ENCODE measurements around the gene CCER1.

The CCER1 gene

GRCh38 chr12:90964616-90965015, 9.6 kb upstream of the CCER1 start:
- no peak for DNase-seq

GRCh38 chr12:90963946-90964345, 9.0 kb upstream of the CCER1 start:
- DNase-seq: no peak

DNA sequence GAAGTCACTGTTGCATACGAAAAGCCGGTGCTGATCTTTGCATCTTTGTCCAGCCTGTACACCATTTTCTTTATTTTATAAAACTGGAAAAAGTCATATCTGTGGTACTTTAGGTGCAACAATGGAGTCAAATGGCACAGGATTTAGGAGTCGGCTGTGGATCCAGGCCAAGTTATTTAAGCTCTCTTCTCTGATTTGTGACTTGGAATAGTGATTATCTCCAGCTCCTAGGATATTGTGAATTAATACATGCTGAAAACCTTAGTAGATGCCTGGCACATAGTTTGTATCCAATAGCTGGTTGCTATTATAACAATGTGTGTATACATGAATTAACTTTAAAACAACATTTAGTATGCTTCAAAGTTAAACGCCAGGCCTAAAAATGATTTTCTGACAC, 6.2 kb upstream of the CCER1 start:
- DNase-seq: no peak

DNA sequence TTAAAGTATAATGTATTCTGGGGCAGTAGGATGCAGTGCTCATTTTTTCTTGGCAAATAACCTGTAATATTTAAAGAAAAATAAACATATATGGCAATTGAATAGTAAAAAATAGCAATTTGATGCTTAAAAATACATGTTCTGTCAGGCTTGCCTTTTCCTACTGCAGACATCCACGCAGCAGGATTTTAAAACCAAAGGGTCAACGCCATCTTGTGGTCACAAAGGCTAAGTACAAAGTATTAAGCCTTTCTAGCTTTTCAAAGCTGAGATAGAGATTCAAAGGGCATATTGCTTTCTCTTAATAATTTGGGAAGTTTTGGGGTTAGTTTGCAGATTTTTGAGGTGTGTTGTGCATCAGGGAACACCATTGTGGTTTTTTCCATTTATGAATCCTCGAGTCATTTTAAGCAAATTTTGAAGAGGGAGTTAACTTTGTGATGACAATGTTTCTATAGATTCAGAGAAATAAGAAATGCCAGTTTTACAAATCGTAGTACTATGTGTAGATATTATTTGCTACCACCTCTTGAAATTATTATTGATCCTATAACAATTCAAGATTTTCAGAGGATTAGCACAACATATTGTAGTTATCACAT, 4.7 kb upstream of the CCER1 start:
- peak; percentile 68 for DNase-seq

DNA sequence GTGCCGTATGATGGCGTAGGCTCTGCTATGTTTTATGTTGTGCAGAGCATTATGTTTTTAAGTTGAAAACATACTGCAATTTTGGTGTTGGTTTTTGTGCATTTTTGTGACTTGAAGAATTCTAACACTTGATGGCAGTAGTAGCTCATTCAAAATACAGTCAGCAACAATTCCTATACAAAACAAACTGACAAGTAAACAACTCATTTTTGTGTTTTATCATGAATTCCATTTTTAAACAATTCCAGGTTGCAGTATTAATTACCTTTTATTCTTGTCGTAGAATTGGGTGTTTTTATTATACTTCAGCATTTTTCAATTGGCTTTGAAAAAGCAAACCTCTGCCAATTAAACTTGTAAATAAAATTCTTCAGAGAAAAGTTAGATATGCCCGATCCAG, 4.1 kb upstream of the CCER1 start:
- DNase-seq: peak; percentile 35

GRCh38 chr12:90958347-90958746, 3.4 kb upstream of the CCER1 start:
- DNase-seq: no peak

DNA sequence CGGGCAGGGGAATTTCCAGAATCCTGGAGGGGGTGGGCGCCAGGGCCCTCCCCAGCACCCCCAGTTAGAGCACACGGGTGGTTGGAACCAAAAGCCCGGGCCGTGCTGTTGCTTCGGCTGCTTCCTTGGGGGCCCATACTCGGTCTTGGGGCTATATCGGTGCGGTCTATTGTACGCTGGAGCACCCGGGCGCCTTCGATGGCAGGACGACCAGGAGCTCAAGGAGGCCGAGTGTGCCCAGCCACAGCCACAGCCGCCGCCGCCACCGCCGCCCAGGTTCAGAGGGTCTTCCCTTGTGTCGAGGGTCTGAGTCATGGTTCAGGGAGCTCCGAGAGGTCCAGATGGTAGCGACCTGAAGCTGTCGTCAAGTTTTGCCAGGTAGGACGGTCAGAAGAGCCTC, 548 bp downstream of the CCER1 start:
- no peak for DNase-seq

GRCh38 chr12:90953956-90954421, 987 bp downstream of the CCER1 start:
- DNase-seq: no peak

DNA sequence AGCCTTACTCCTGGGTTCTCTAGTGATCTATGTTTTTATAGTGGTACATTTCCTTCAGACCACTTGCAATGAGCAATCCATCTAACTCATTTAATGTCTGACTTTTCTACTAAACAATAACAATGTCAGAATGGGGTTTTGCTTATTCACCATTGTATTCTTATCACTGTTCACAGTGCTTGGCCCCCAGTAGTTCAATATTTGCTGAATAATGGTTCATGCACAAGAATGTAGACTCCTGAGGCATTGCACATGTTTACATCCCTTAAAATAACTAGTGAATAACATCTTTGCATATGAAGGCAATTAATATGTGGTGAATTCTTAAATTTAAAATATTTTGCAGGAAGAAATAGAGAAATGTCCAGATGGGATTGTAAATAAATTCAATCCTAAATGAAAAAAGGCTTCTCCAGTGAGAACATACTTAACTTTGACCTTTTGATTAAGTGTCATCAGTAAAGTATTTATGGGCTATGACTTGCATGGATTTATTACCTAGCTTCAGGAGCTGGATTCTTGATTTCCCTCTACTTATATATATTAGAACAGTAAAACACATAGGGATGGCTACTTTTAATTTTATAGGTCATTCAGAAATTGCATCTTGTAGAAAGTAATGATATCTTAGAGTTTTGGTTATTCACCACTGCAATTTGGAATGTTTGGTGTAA, 3.4 kb downstream of the CCER1 start:
- DNase-seq: no peak

GRCh38 chr12:90947869-90948268, 7.1 kb downstream of the CCER1 start:
- DNase-seq: no peak

- DNase-seq: peak; percentile 1
Measured at GRCh38 chr12:90945070-90945649, 9.8 kb downstream of the CCER1 start.

DNA sequence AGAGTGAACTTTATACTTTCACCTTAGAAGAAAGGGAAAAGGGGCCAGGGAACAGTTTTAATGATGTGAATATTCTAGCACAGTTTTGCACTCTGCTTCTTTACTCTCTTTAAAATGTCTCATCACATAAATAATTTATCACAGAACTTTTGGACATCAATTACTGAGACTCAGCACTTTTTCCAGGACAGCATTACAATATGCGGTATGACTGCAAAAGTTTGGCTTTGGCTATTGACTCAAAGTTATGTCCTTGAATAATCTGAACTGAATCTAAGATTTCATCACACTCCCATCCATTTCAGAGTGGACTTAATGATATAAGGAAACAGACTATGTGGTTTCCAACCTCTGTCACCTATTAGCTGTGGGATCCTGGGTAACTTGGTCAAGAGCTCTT, 11.7 kb downstream of the CCER1 start:
- no peak for DNase-seq

GRCh38 chr12:90940872-90941499, 14.0 kb downstream of the CCER1 start:
- no peak for DNase-seq

- no peak for DNase-seq
Measured at GRCh38 chr12:90939382-90939781, 15.6 kb downstream of the CCER1 start.

- no peak for DNase-seq
Measured at GRCh38 chr12:90938451-90938850, 16.5 kb downstream of the CCER1 start.

GRCh38 chr12:90937651-90938050, 17.3 kb downstream of the CCER1 start:
- DNase-seq: no peak

- DNase-seq: no peak
Measured at GRCh38 chr12:90936230-90937005, 18.6 kb downstream of the CCER1 start.

DNA sequence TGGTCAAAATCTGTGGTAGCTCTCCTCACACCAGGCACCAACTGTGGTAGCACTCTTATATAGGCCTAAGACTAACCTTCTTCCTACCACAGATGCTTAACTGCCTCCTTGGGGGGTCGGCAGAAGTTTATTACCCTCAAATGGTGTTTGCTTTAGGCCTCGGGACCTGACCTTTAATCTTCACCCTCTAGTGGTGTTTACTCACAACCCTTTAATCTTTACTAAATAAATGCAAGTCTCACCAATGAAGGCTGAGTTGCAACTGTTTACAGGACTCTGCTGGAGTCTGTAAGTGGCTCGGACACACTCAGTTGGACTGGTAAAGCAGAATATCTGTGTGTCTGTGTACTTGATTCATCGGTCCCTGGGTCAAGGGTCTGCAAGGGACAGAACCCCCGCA, 29.4 kb downstream of the CCER1 start:
- no peak for DNase-seq

DNA sequence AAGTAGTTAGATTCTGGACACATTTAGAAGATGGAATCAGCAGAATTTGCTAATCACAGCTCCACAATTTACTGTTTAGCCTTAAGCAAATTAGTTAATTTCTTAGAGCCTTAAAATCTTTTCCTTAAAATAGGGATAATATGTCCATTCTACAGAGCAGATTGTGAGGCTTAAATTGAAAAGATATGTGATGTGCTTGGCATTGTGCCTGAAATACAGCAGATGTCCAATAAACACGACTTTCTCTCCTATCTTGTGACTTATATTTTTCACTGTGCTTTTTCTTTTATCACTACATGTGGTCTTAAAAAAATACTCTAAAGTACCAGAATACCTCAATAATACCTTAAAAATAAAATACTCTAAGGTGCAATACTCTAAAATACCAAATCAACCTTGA, 30.6 kb downstream of the CCER1 start:
- no peak for DNase-seq

- DNase-seq: no peak
Measured at GRCh38 chr12:90922145-90922627, 32.8 kb downstream of the CCER1 start.

DNA sequence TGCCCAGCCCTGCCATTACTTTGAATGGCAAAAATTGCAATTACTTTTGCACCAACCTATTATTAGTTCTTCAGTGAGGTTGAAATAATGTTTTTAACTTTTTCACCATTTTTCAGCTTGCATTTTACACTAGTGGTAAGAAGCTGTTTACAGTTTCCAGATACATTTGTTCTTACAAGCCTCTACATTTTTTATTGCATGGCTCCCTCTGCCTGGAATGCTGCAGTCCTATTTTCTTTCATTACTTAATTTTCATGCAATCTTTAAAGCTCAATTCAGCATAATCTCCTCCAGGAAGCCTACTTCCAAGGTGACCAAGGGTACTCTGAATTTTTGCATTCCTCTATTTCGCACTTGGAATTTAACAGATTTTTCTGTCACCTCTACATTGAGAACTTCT, 33.4 kb downstream of the CCER1 start:
- DNase-seq: no peak

DNA sequence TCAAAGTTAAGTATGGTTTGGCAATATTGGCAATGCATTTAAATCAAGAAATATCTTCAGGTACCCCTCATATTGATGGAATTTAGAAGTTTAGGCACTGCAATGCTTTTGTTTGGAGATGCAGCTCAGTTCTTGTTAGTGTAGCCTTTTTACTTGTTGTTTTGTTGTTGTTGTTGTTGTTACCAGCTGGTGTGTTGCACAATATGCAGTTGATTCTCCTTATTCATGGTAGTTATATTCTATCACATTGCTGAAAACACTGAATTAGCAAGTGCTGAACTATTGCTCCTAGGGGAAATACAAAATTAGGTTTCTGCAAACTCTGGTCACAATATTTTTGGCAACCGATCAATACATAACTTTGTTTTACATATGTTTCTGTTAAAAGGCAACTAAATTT, 34.8 kb downstream of the CCER1 start:
- DNase-seq: no peak

DNA sequence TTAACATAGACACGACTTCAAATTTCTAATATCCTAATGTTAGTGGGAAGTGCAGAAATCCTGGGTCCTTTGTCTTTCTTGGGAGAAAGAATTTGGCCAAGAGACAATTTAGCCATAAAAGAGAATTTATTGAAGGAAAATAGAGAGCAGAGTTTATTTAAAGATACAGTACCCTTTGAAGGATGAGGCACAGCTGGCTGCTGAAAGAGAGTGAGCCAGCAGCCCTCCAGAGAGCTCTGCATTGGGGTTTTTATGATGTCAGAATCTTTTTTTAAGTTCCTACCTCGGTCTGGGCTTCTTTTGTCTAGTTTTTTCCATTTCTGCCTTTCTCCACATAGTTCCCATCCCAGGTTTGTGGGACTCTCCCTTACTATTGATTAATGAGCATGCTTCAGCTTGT, 37.5 kb downstream of the CCER1 start:
- no peak for DNase-seq

Measured in midbrain (tissue), 1 donor.